Measurements from ENCODE around the gene JUNB. TPM values are rescaled to one million over a fixed set of nuclear protein-coding genes. Genes with fewer than 3 reads are reported as not detected.
A peak's percentile ranks its signal among the peaks of the same experiment; 100 is the strongest.
"Not testable (repeated sequence)": the region's sequence is repeated elsewhere in the genome, so short reads cannot be mapped to it uniquely, and the experiment has no call there.

Gene JUNB
- total RNA-seq, 1 donor from 2014 or later: 1.5 TPM

GRCh38 chr19:12796146-12797071, 5.1 kb downstream of the JUNB start:
- no peak overlapping the region for H3K4me2 ChIP-seq
- H2AFZ ChIP-seq (replicated peaks): no peak overlapping the region
- Mint-ChIP-seq H3K4me3 (peak overlapping the region; percentile 75), H3K36me3 (peaks cover 7% of the 10 kb centered on the region), H3K27me3 (ENCODE audit: insufficient read depth, low read depth) (peaks cover 4% of the 10 kb centered on the region), H3K4me1 (peaks cover 23% of the 10 kb centered on the region), H3K9me3 (no peaks in the 10 kb centered on the region), H3K27ac (peak overlapping the region; percentile 80)
- peaks cover 20% of the 10 kb centered on the region for H3K4me1 ChIP-seq
- H3K79me2 ChIP-seq (ENCODE audit: low read depth): peaks cover 23% of the 10 kb centered on the region
- H3K36me3 ChIP-seq: no peaks in the 10 kb centered on the region
- H4K20me1 ChIP-seq (ENCODE audit: low read depth): peaks cover 22% of the 10 kb centered on the region
- TF ChIP-seq EZH2phosphoT487 (IDR thresholded peaks at IDR 0.05) (no peak), CTCF (IDR thresholded peaks at IDR 0.05) (peak; percentile 90), EZH2 (IDR thresholded peaks at IDR 0.05) (no peak)
- DNase-seq (ENCODE audit: low spot score): peak; percentile 93
- H3K9me3 ChIP-seq (ENCODE audit: low read depth): no peaks in the 10 kb centered on the region
- H3K27me3 ChIP-seq: peaks cover 27% of the 10 kb centered on the region
- no peak overlapping the region for H3K4me3 ChIP-seq
- H3K9ac ChIP-seq: no peak overlapping the region
- no peak overlapping the region for H3K27ac ChIP-seq
- peaks cover 66% of the 10 kb centered on the region for H3F3A ChIP-seq (ENCODE audit: low read depth)

GRCh38 chr19:12797141-12797587, 5.9 kb downstream of the JUNB start:
- Histone ChIP-seq H3K27me3 (peaks cover 19% of the 10 kb centered on the region), H3F3A (ENCODE audit: low read depth) (peaks cover 60% of the 10 kb centered on the region), H2AFZ (replicated peaks) (no peak overlapping the region), H3K36me3 (no peaks in the 10 kb centered on the region), H4K20me1 (ENCODE audit: low read depth) (peaks cover 22% of the 10 kb centered on the region), H3K27ac (no peak overlapping the region), H3K4me3 (no peak overlapping the region), H3K79me2 (ENCODE audit: low read depth) (peaks cover 25% of the 10 kb centered on the region), H3K4me2 (no peak overlapping the region), H3K4me1 (peaks cover 17% of the 10 kb centered on the region), H3K9me3 (ENCODE audit: low read depth) (no peaks in the 10 kb centered on the region), H3K9ac (no peak overlapping the region)
- Mint-ChIP-seq H3K4me1 (peaks cover 23% of the 10 kb centered on the region), H3K4me3 (peak overlapping the region; percentile 75), H3K27me3 (ENCODE audit: insufficient read depth, low read depth) (peaks cover 4% of the 10 kb centered on the region), H3K36me3 (peaks cover 7% of the 10 kb centered on the region), H3K27ac (no peak overlapping the region), H3K9me3 (no peaks in the 10 kb centered on the region)
- TF ChIP-seq CTCF (IDR thresholded peaks at IDR 0.05) (no peak), EZH2phosphoT487 (IDR thresholded peaks at IDR 0.05) (no peak), EZH2 (IDR thresholded peaks at IDR 0.05) (no peak)
- no peak for DNase-seq (ENCODE audit: low spot score)

GRCh38 chr19:12797607-12798006, 6.3 kb downstream of the JUNB start:
- peaks cover 28% of the 10 kb centered on the region for H3K4me1 Mint-ChIP-seq
- Histone ChIP-seq H3F3A (ENCODE audit: low read depth) (peaks cover 60% of the 10 kb centered on the region), H3K4me1 (peaks cover 17% of the 10 kb centered on the region), H3K79me2 (ENCODE audit: low read depth) (peaks cover 25% of the 10 kb centered on the region), H4K20me1 (ENCODE audit: low read depth) (peaks cover 22% of the 10 kb centered on the region), H3K27me3 (peaks cover 19% of the 10 kb centered on the region)
- H3K9ac ChIP-seq; H3K4me3 Mint-ChIP-seq; DNase-seq (ENCODE audit: low spot score); H3K27me3 Mint-ChIP-seq (ENCODE audit: insufficient read depth, low read depth); H3K27ac ChIP-seq; H3K9me3 ChIP-seq (ENCODE audit: low read depth); H3K9me3 Mint-ChIP-seq; H3K27ac Mint-ChIP-seq; H3K4me3 ChIP-seq; H3K4me2 ChIP-seq; H3K36me3 Mint-ChIP-seq; H2AFZ ChIP-seq (replicated peaks); H3K36me3 ChIP-seq: not testable (repeated sequence)

Measured in neural progenitor cell (in vitro differentiated cells).